ENCODE measurements around the gene DMRT2.

Gene DMRT2

GRCh38 chr9:1024112-1024511 lies 26.0 kb upstream of the DMRT2 start:
- Histone ChIP-seq H3K4me3 (ENCODE audit: low read length) (no peak overlapping the region), H3K9ac (ENCODE audit: low read length) (no peak overlapping the region), H3K9me3 (ENCODE audit: control insufficient read depth, low read depth, low read length) (peaks cover 7% of the 10 kb centered on the region), H3K4me1 (ENCODE audit: control insufficient read depth, low read depth, low read length) (no peaks in the 10 kb centered on the region), H3K27ac (ENCODE audit: low read length) (no peak overlapping the region), H3K36me3 (ENCODE audit: control insufficient read depth, low read depth, low read length) (no peaks in the 10 kb centered on the region), H3K27me3 (ENCODE audit: control insufficient read depth, insufficient read depth, low read length) (peaks cover 43% of the 10 kb centered on the region)

DNA sequence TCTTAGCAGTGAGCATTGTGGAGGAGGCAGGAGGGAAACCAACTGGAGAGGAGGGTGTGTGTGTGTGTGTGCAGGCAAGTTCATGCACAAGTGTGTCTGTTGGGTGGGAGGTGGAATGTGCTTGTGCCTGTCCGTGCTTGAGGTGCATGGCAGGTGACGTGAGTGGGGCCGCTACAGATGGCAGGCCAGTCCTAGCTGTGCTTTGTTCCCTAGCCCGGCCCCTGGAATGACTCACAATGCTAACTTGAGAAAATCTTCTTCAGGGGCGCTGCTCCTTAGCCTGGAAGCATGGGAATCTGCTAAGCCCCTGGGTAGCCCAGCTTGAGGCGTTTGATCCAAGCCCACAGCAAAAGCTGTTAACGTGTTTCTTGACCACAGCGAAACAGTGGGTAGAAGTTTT lies 25.0 kb upstream of the DMRT2 start:
- Histone ChIP-seq H3K4me1 (ENCODE audit: control insufficient read depth, low read depth, low read length) (no peaks in the 10 kb centered on the region), H3K9me3 (ENCODE audit: control insufficient read depth, low read depth, low read length) (peaks cover 7% of the 10 kb centered on the region), H3K9ac (ENCODE audit: low read length) (no peak overlapping the region), H3K27ac (ENCODE audit: low read length) (no peak overlapping the region), H3K4me3 (ENCODE audit: low read length) (no peak overlapping the region), H3K36me3 (ENCODE audit: control insufficient read depth, low read depth, low read length) (no peaks in the 10 kb centered on the region), H3K27me3 (ENCODE audit: control insufficient read depth, insufficient read depth, low read length) (peaks cover 51% of the 10 kb centered on the region)

DNA sequence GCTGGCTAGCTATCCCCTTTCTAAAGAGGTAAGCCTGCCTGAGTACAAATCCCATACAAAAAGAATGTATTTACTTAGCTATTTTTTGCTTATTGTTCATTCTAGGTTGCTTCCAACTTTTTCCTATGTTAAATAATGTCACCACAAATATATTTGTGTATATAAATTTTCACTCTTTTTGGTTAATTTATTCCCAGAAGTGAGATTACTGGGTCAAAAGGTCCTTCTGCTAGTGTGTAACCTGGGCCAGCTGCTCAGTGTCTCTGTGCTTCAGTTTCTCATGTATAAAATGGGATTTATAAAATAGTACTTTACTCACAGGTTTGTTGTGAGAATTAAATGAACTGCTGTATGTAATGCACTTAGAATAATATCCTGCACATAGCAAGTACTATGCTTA lies 23.9 kb upstream of the DMRT2 start:
- Histone ChIP-seq H3K4me3 (ENCODE audit: low read length) (no peak overlapping the region), H3K4me1 (ENCODE audit: control insufficient read depth, low read depth, low read length) (no peaks in the 10 kb centered on the region), H3K27ac (ENCODE audit: low read length) (no peak overlapping the region), H3K36me3 (ENCODE audit: control insufficient read depth, low read depth, low read length) (no peaks in the 10 kb centered on the region), H3K27me3 (ENCODE audit: control insufficient read depth, insufficient read depth, low read length) (peaks cover 59% of the 10 kb centered on the region), H3K9me3 (ENCODE audit: control insufficient read depth, low read depth, low read length) (peaks cover 7% of the 10 kb centered on the region), H3K9ac (ENCODE audit: low read length) (no peak overlapping the region)

- peaks cover 57% of the 10 kb centered on the region for H3K27me3 ChIP-seq (ENCODE audit: control insufficient read depth, insufficient read depth, low read length)
- H3K9ac ChIP-seq (ENCODE audit: low read length): no peak overlapping the region
- no peaks in the 10 kb centered on the region for H3K4me1 ChIP-seq (ENCODE audit: control insufficient read depth, low read depth, low read length)
- no peak overlapping the region for H3K4me3 ChIP-seq (ENCODE audit: low read length)
- no peak overlapping the region for H3K27ac ChIP-seq (ENCODE audit: low read length)
- no peaks in the 10 kb centered on the region for H3K36me3 ChIP-seq (ENCODE audit: control insufficient read depth, low read depth, low read length)
- H3K9me3 ChIP-seq (ENCODE audit: control insufficient read depth, low read depth, low read length): no peaks in the 10 kb centered on the region
Measured at GRCh38 chr9:1028501-1029190, 21.5 kb upstream of the DMRT2 start.

DNA sequence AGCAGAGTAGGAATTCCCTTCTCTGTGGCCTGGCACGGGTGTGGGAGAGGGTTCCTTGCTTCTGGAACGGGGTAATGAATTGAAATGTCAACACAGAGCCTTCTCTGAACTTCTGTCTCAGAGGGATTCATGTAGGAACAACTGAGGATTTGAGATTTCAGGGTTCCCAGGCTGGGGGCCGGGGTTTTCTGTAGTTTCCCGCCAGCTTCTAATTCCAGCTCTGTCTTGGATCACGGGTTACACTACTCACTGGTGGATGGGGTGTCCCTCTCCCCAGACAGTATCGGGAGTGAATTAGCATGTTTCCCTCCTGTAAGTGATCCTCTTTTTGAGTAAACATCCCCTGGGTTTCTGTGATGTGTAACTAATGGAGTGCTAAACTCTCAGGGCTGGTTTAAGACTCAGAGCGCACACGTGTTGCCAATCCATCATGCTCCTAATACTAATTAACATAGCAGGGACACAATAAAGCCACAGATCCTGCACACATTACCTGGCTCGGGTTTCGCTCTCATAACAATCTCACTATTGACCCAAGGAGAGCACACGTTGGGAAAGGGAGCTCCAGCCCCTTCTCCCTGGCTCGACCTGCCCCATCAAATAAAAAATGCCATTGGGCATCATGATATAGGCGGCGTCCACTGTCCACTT lies 18.1 kb upstream of the DMRT2 start:
- no peaks in the 10 kb centered on the region for H3K4me1 ChIP-seq (ENCODE audit: control insufficient read depth, low read depth, low read length)
- no peak overlapping the region for H3K4me3 ChIP-seq (ENCODE audit: low read length)
- peaks cover 37% of the 10 kb centered on the region for H3K27me3 ChIP-seq (ENCODE audit: control insufficient read depth, insufficient read depth, low read length)
- H3K36me3 ChIP-seq (ENCODE audit: control insufficient read depth, low read depth, low read length): no peaks in the 10 kb centered on the region
- H3K27ac ChIP-seq (ENCODE audit: low read length): no peak overlapping the region
- H3K9ac ChIP-seq (ENCODE audit: low read length): no peak overlapping the region
- no peaks in the 10 kb centered on the region for H3K9me3 ChIP-seq (ENCODE audit: control insufficient read depth, low read depth, low read length)

DNA sequence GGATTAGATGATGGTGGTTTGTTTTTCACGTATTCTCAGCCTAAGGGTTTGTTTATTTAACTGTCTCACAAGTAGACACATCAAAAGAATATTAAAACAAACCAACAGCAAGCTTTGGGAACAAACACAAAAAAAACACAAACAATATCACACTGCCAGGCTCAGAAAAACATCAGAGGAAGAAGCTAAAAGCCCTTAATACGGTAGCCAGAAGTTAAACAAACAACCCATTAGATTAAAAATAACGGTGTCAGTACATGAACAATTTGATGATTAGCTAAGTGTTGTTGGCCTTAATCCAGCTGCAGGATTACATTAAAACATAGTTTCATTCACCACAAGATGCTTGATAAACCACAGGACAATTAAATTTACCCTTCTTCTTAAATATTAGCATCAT lies 15.9 kb upstream of the DMRT2 start:
- peaks cover 45% of the 10 kb centered on the region for H3K27me3 ChIP-seq (ENCODE audit: control insufficient read depth, insufficient read depth, low read length)
- H3K9me3 ChIP-seq (ENCODE audit: control insufficient read depth, low read depth, low read length): no peaks in the 10 kb centered on the region

GRCh38 chr9:1039589-1039988 lies 10.6 kb upstream of the DMRT2 start:
- H3K27me3 ChIP-seq (ENCODE audit: control insufficient read depth, insufficient read depth, low read length): peaks cover 78% of the 10 kb centered on the region
- H3K4me3 ChIP-seq (ENCODE audit: low read length): no peak overlapping the region
- no peak overlapping the region for H3K9ac ChIP-seq (ENCODE audit: low read length)
- no peak overlapping the region for H3K27ac ChIP-seq (ENCODE audit: low read length)
- H3K4me1 ChIP-seq (ENCODE audit: control insufficient read depth, low read depth, low read length): no peaks in the 10 kb centered on the region
- H3K9me3 ChIP-seq (ENCODE audit: control insufficient read depth, low read depth, low read length): peaks cover 3% of the 10 kb centered on the region
- no peaks in the 10 kb centered on the region for H3K36me3 ChIP-seq (ENCODE audit: control insufficient read depth, low read depth, low read length)

More for the DNA sequence above, 15.9 kb upstream of the DMRT2 start:
- Histone ChIP-seq H3K36me3 (ENCODE audit: control insufficient read depth, low read depth, low read length) (no peaks in the 10 kb centered on the region), H3K4me1 (ENCODE audit: control insufficient read depth, low read depth, low read length) (no peaks in the 10 kb centered on the region), H3K4me3 (ENCODE audit: low read length) (no peak overlapping the region), H3K27ac (ENCODE audit: low read length) (no peak overlapping the region), H3K9ac (ENCODE audit: low read length) (no peak overlapping the region)

DNA sequence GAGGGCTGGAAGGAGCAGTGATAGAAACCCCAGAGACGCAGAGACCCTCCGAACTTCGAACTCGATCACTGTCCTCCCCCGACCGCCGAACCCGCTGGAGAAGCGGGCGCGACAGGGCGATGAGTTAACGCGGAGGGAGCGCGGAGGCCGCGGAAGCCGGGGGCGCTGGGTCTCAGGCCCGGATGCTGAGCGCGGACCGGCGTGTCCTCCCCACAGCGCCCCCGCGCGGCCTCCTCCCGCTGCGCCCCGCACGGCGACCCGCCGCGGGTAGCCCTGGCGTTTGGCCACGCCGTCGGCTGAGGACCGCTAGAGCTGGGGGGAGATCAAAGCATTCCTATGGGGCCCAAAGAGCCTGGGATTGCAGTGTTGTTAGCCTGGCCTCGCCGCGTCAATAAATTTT lies 7.7 kb upstream of the DMRT2 start:
- Histone ChIP-seq H3K27me3 (ENCODE audit: control insufficient read depth, insufficient read depth, low read length) (peaks cover 100% of the 10 kb centered on the region), H3K27ac (ENCODE audit: low read length) (no peak overlapping the region), H3K36me3 (ENCODE audit: control insufficient read depth, low read depth, low read length) (no peaks in the 10 kb centered on the region), H3K4me1 (ENCODE audit: control insufficient read depth, low read depth, low read length) (peaks cover 3% of the 10 kb centered on the region), H3K9ac (ENCODE audit: low read length) (no peak overlapping the region), H3K4me3 (ENCODE audit: low read length) (peak overlapping the region; percentile 55), H3K9me3 (ENCODE audit: control insufficient read depth, low read depth, low read length) (peaks cover 3% of the 10 kb centered on the region)

GRCh38 chr9:1044643-1045042 lies 5.5 kb upstream of the DMRT2 start:
- peaks cover 6% of the 10 kb centered on the region for H3K4me1 ChIP-seq (ENCODE audit: control insufficient read depth, low read depth, low read length)
- H3K9ac ChIP-seq (ENCODE audit: low read length): no peak overlapping the region
- H3K4me3 ChIP-seq (ENCODE audit: low read length): no peak overlapping the region
- no peak overlapping the region for H3K27ac ChIP-seq (ENCODE audit: low read length)
- H3K27me3 ChIP-seq (ENCODE audit: control insufficient read depth, insufficient read depth, low read length): peaks cover 100% of the 10 kb centered on the region
- no peaks in the 10 kb centered on the region for H3K36me3 ChIP-seq (ENCODE audit: control insufficient read depth, low read depth, low read length)
- H3K9me3 ChIP-seq (ENCODE audit: control insufficient read depth, low read depth, low read length): peaks cover 3% of the 10 kb centered on the region

DNA sequence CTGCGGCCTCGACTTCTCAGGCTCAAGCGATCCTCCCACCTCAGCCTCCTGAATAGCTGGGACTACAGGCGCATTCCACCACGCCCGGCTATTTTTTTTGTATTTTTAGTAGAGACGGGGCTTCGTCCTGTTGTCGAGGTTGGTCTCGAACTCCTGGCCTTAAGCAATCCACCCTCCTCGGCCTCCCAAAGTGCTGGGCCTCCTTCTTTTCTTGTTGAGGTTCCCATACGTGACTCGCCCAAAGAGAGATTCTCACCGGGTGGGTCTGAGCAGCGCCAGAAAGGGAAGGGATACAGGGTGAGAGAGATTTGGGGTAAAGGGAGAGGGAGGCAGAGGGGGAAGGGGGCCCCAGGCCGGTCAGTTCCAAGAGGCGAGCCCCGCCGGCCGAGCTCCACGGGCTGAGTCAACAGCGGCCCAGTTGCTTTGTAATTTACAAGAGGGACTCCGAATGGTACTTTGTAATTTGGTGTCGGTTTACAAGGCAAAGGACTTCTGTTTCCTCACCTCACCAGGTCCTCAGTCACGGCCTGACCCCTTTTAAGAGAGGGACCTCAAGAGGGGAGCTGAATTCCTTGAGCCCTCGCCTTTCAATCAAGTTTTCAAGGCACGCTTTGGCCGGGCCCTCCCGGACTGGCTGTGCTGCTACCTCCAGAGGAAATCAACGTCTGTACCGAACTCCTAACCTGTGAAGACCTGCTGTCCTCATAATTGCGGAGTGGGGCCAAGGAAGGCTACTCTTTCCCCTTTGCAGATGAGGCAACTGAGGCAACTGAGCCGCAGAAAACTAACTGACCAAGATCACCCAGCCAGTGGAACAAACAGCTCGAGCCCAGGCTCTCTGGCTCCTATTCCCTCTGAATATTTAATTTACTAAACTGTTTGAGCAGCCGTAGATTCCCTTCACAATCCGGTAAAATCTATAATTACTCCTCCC lies 3.3 kb upstream of the DMRT2 start:
- peak overlapping the region; percentile 25 for H3K4me3 ChIP-seq (ENCODE audit: low read length)
- H3K9me3 ChIP-seq (ENCODE audit: control insufficient read depth, low read depth, low read length): no peaks in the 10 kb centered on the region
- H3K27me3 ChIP-seq (ENCODE audit: control insufficient read depth, insufficient read depth, low read length): peaks cover 100% of the 10 kb centered on the region

DNA sequence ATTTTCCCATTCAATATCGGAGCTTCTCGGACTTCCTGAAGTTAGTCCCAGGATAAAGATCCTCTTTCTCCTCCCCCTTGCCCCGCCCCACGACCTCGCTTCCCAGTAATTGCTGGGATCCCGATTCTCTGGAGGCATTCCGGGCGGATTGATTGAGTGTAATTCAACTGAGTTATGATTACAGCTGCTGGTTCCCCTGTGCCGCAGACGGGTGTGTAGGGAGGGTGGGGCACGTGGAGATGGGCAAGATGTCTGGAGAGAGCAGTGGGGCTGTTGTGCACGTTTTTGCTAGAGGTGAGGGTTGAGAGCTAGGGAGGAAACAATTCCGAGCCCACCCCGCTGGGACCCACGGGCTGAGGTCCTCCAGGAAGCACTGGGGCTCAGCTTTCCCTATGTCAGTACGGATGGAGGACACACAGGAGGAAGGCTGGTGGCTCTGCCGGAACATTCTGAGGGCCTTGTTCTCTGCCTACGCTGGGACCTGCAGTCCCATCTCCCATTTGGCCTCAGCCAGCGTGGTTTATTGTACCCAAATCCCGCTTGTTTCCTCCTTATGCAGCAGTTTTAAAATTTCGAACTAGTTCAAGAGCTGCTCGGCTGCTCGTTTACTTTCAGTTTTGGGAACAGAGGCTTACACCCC lies 2.4 kb upstream of the DMRT2 start:
- H3K9ac ChIP-seq (ENCODE audit: low read length): no peak overlapping the region
- H3K27ac ChIP-seq (ENCODE audit: low read length): no peak overlapping the region
- H3K4me3 ChIP-seq (ENCODE audit: low read length): peak overlapping the region; percentile 25
- no peaks in the 10 kb centered on the region for H3K9me3 ChIP-seq (ENCODE audit: control insufficient read depth, low read depth, low read length)
- no peaks in the 10 kb centered on the region for H3K36me3 ChIP-seq (ENCODE audit: control insufficient read depth, low read depth, low read length)
- peaks cover 100% of the 10 kb centered on the region for H3K27me3 ChIP-seq (ENCODE audit: control insufficient read depth, insufficient read depth, low read length)
- H3K4me1 ChIP-seq (ENCODE audit: control insufficient read depth, low read depth, low read length): peaks cover 15% of the 10 kb centered on the region

More for the DNA sequence above, 3.3 kb upstream of the DMRT2 start:
- H3K9ac ChIP-seq (ENCODE audit: low read length): no peak overlapping the region
- no peaks in the 10 kb centered on the region for H3K36me3 ChIP-seq (ENCODE audit: control insufficient read depth, low read depth, low read length)
- no peak overlapping the region for H3K27ac ChIP-seq (ENCODE audit: low read length)
- H3K4me1 ChIP-seq (ENCODE audit: control insufficient read depth, low read depth, low read length): peaks cover 12% of the 10 kb centered on the region
